GM10266 (cell line): Measurements from ENCODE around the gene ZEB2.
A peak's percentile ranks its signal among the peaks of the same experiment; 100 is the strongest.

ENCODE experiments used
- DNase-seq: peaks from one replicate; pipeline ENCODE4 v3.0.0; 2012; ENCODE audit errors: extremely low spot score
- CTCF ChIP-seq: IDR thresholded peaks from 2 replicates; pipeline ENCODE4 v1.5.1; 2012; ENCODE audit warnings: mild to moderate bottlenecking, low read depth; ENCODE audit not compliant: control insufficient read depth, insufficient read depth; ENCODE audit errors: missing control alignments

The ZEB2 gene

GRCh38 chr2:144476682-144477081, 43.2 kb downstream of the ZEB2 start:
- DNase-seq, result no peak
- TF ChIP-seq CTCF, result no peak

GRCh38 chr2:144475569-144476275, 44.2 kb downstream of the ZEB2 start:
- no peak for DNase-seq

GRCh38 chr2:144475044-144475443, 44.9 kb downstream of the ZEB2 start:
- no peak for TF ChIP-seq CTCF
- DNase-seq, result no peak

More at GRCh38 chr2:144475569-144476275, 44.2 kb downstream of the ZEB2 start:
- no peak for TF ChIP-seq CTCF

GRCh38 chr2:144474017-144474416, 45.9 kb downstream of the ZEB2 start:
- TF ChIP-seq CTCF, result no peak
- DNase-seq, result no peak

- no peak for DNase-seq
- no peak for TF ChIP-seq CTCF
These were observed 47.0 kb downstream of the ZEB2 start for GRCh38 chr2:144472911-144473310.

- DNase-seq, result no peak
- TF ChIP-seq CTCF, result no peak
These were observed 47.9 kb downstream of the ZEB2 start for GRCh38 chr2:144472046-144472412.

GRCh38 chr2:144471305-144472045, 48.4 kb downstream of the ZEB2 start:
- no peak for TF ChIP-seq CTCF
- DNase-seq, result peak; percentile 31
